HEK293 (cell line): ENCODE results near the gene HDDC3.

ENCODE experiments used
- SCRT2 ChIP-seq: fragments of 450-650 bp; formaldehyde crosslinking; IDR thresholded peaks from 2 replicates; pipeline ENCODE4 v1.5.1; 2016; ENCODE audit warnings: missing biosample characterization, missing genetic modification characterization
- SP7 ChIP-seq: fragments of 450-650 bp; formaldehyde crosslinking; IDR thresholded peaks from 2 replicates; pipeline ENCODE4 v1.5.1; 2016; ENCODE audit warnings: missing biosample characterization, missing genetic modification characterization
- WT1 ChIP-seq: fragments of 450-650 bp; formaldehyde crosslinking; IDR thresholded peaks from 2 replicates; pipeline ENCODE4 v1.5.1; 2016; ENCODE audit warnings: missing biosample characterization, missing genetic modification characterization
- YY1 ChIP-seq: fragments of 450-650 bp; formaldehyde crosslinking; IDR thresholded peaks from 2 replicates; pipeline ENCODE4 v1.5.1; 2018; ENCODE audit warnings: missing biosample characterization, missing genetic modification characterization
- ZBTB17 ChIP-seq: fragments of 450-650 bp; formaldehyde crosslinking; IDR thresholded peaks from 2 replicates; pipeline ENCODE4 v1.5.1; 2016; ENCODE audit warnings: missing biosample characterization, missing genetic modification characterization
- ZFP3 ChIP-seq: fragments of 450-650 bp; formaldehyde crosslinking; IDR thresholded peaks from 2 replicates; pipeline ENCODE4 v1.5.1; 2016; ENCODE audit warnings: low read depth, missing biosample characterization, missing genetic modification characterization
- ZFP37 ChIP-seq: fragments of 450-650 bp; formaldehyde crosslinking; IDR thresholded peaks from 2 replicates; pipeline ENCODE4 v1.5.1; 2016; ENCODE audit warnings: missing biosample characterization, missing genetic modification characterization
- ZIC2 ChIP-seq: fragments of 450-650 bp; formaldehyde crosslinking; IDR thresholded peaks from 2 replicates; pipeline ENCODE4 v1.5.1; 2016; ENCODE audit warnings: missing biosample characterization, missing genetic modification characterization
- ZNF114 ChIP-seq: fragments of 450-650 bp; formaldehyde crosslinking; IDR thresholded peaks from 2 replicates; pipeline ENCODE4 v1.5.0; 2017; ENCODE audit warnings: missing biosample characterization, missing genetic modification characterization
- ZNF132 ChIP-seq: fragments of 450-650 bp; formaldehyde crosslinking; IDR thresholded peaks from 2 replicates; pipeline ENCODE4 v1.5.1; 2017; ENCODE audit warnings: missing biosample characterization, missing genetic modification characterization, borderline replicate concordance
- ZNF133 ChIP-seq: fragments of 450-650 bp; formaldehyde crosslinking; IDR thresholded peaks from 2 replicates; pipeline ENCODE4 v1.5.1; 2016; ENCODE audit warnings: missing biosample characterization, missing genetic modification characterization
- ZNF16 ChIP-seq: fragments of 450-650 bp; formaldehyde crosslinking; IDR thresholded peaks from 2 replicates; pipeline ENCODE4 v1.5.1; 2016; ENCODE audit warnings: low read depth, missing biosample characterization, missing genetic modification characterization
- ZNF184 ChIP-seq: fragments of 450-650 bp; IDR thresholded peaks from 2 replicates; pipeline ENCODE4 v1.5.1; 2018; ENCODE audit warnings: missing biosample characterization, mild to moderate bottlenecking, missing genetic modification characterization
- ZNF223 ChIP-seq: fragments of 450-650 bp; formaldehyde crosslinking; IDR thresholded peaks from 2 replicates; pipeline ENCODE4 v1.5.1; 2016; ENCODE audit warnings: missing biosample characterization, missing genetic modification characterization
- ZNF341 ChIP-seq: fragments of 450-650 bp; formaldehyde crosslinking; IDR thresholded peaks from 2 replicates; pipeline ENCODE4; 2016; ENCODE audit warnings: low read depth, missing biosample characterization, missing genetic modification characterization
- ZNF350 ChIP-seq: fragments of 450-650 bp; formaldehyde crosslinking; IDR thresholded peaks from 2 replicates; pipeline ENCODE4 v1.5.0; 2017; ENCODE audit warnings: missing biosample characterization, mild to moderate bottlenecking, missing genetic modification characterization
- ZNF37A ChIP-seq: fragments of 450-650 bp; IDR thresholded peaks from 2 replicates; pipeline ENCODE4 v1.5.1; 2018; ENCODE audit warnings: missing biosample characterization, missing genetic modification characterization
- ZNF48 ChIP-seq: fragments of 450-650 bp; formaldehyde crosslinking; IDR thresholded peaks from 2 replicates; pipeline ENCODE4 v1.5.1; 2016; ENCODE audit warnings: missing biosample characterization, missing genetic modification characterization
- ZNF501 ChIP-seq: fragments of 450-650 bp; formaldehyde crosslinking; IDR thresholded peaks from 2 replicates; pipeline ENCODE4 v1.5.1; 2016; ENCODE audit warnings: missing biosample characterization, missing genetic modification characterization
- ZNF529 ChIP-seq: fragments of 450-650 bp; formaldehyde crosslinking; IDR thresholded peaks from 2 replicates; pipeline ENCODE4 v1.5.1; 2017; ENCODE audit warnings: missing genetic modification characterization, missing biosample characterization; ENCODE audit not compliant: insufficient replicate concordance
- ZNF555 ChIP-seq: fragments of 450-650 bp; formaldehyde crosslinking; conservative IDR thresholded peaks from 2 replicates; pipeline ENCODE4 v1.5.1; 2017; ENCODE audit warnings: missing biosample characterization, mild to moderate bottlenecking, missing genetic modification characterization, inconsistent platforms
- ZNF600 ChIP-seq: fragments of 450-650 bp; formaldehyde crosslinking; IDR thresholded peaks from 2 replicates; pipeline ENCODE4 v1.5.1; 2016; ENCODE audit warnings: missing biosample characterization, missing genetic modification characterization
- ZNF623 ChIP-seq: fragments of 450-650 bp; formaldehyde crosslinking; IDR thresholded peaks from 2 replicates; pipeline ENCODE4 v1.5.1; 2016; ENCODE audit warnings: missing biosample characterization, missing genetic modification characterization
- ZNF624 ChIP-seq: fragments of 450-650 bp; formaldehyde crosslinking; IDR thresholded peaks from 2 replicates; pipeline ENCODE4 v1.5.1; 2017; ENCODE audit warnings: missing biosample characterization, missing genetic modification characterization
- ZNF629 ChIP-seq: fragments of 450-650 bp; formaldehyde crosslinking; IDR thresholded peaks from 2 replicates; pipeline ENCODE4 v1.5.1; 2017; ENCODE audit warnings: missing biosample characterization, missing genetic modification characterization
- ZNF660 ChIP-seq: fragments of 450-650 bp; IDR thresholded peaks from 2 replicates; pipeline ENCODE4 v1.5.1; 2018; ENCODE audit warnings: missing biosample characterization, mild to moderate bottlenecking, missing genetic modification characterization
- ZNF768 ChIP-seq: fragments of 450-650 bp; formaldehyde crosslinking; IDR thresholded peaks from 2 replicates; pipeline ENCODE4 v1.5.1; 2018; ENCODE audit warnings: missing biosample characterization, mild to moderate bottlenecking, missing genetic modification characterization
- TF ChIP-seq, protein P1 (sequence below): fragments of 450-650 bp; formaldehyde crosslinking; IDR thresholded peaks from 2 replicates; pipeline ENCODE4 v1.5.1; 2016; ENCODE audit warnings: missing biosample characterization, missing genetic modification characterization
- TF ChIP-seq, protein P2 (sequence below): fragments of 450-650 bp; formaldehyde crosslinking; IDR thresholded peaks from 2 replicates; pipeline ENCODE4 v1.5.1; 2017; ENCODE audit warnings: missing biosample characterization, missing genetic modification characterization
- TF ChIP-seq, protein P3 (sequence below): fragments of 450-650 bp; formaldehyde crosslinking; IDR thresholded peaks from 2 replicates; pipeline ENCODE4 v1.5.1; 2016; ENCODE audit warnings: missing biosample characterization, missing genetic modification characterization
- TF ChIP-seq, protein P4 (sequence below): fragments of 450-650 bp; IDR thresholded peaks from 2 replicates; pipeline ENCODE4 v1.5.1; 2018; ENCODE audit warnings: missing biosample characterization, missing genetic modification characterization
- TF ChIP-seq, protein P5 (sequence below): fragments of 450-650 bp; formaldehyde crosslinking; IDR thresholded peaks from 2 replicates; pipeline ENCODE4 v1.5.1; 2016; ENCODE audit warnings: missing biosample characterization, missing genetic modification characterization

Gene HDDC3

GRCh38 chr15:90931828-90932659 lies at the start of gene HDDC3 (continued):
- TF ChIP-seq, protein P1, sequence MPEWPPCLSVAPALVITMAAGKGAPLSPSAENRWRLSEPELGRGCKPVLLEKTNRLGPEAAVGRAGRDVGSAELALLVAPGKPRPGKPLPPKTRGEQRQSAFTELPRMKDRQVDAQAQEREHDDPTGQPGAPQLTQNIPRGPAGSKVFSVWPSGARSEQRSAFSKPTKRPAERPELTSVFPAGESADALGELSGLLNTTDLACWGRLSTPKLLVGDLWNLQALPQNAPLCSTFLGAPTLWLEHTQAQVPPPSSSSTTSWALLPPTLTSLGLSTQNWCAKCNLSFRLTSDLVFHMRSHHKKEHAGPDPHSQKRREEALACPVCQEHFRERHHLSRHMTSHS = no peak
- no peak for TF ChIP-seq ZNF114
- peak; percentile 91 for TF ChIP-seq ZNF501
- TF ChIP-seq ZNF133 (tag by site-specific recombination) = no peak
- no peak for TF ChIP-seq ZNF37A (tag by site-specific recombination)
- no peak for TF ChIP-seq ZNF48 (tag by site-specific recombination)
- TF ChIP-seq ZBTB17 (tag by site-specific recombination) = peak; percentile 84
- TF ChIP-seq ZNF623 (tag by site-specific recombination) = no peak
- peak; percentile 87 for TF ChIP-seq ZFP37 (tag by site-specific recombination)
- no peak for TF ChIP-seq ZNF132 (tag by site-specific recombination)
- TF ChIP-seq ZNF350 (tag by site-specific recombination) = no peak
- 0 out of 2 replicates have a peak, but pooled peaks have one; percentile 53 for TF ChIP-seq YY1 (tag by site-specific recombination)
- peak; percentile 21 for TF ChIP-seq ZIC2
- TF ChIP-seq ZNF555 (tag by site-specific recombination) = no peak
- TF ChIP-seq SCRT2 = peak; percentile 80
- TF ChIP-seq ZNF184 = no peak
- TF ChIP-seq, protein P2, sequence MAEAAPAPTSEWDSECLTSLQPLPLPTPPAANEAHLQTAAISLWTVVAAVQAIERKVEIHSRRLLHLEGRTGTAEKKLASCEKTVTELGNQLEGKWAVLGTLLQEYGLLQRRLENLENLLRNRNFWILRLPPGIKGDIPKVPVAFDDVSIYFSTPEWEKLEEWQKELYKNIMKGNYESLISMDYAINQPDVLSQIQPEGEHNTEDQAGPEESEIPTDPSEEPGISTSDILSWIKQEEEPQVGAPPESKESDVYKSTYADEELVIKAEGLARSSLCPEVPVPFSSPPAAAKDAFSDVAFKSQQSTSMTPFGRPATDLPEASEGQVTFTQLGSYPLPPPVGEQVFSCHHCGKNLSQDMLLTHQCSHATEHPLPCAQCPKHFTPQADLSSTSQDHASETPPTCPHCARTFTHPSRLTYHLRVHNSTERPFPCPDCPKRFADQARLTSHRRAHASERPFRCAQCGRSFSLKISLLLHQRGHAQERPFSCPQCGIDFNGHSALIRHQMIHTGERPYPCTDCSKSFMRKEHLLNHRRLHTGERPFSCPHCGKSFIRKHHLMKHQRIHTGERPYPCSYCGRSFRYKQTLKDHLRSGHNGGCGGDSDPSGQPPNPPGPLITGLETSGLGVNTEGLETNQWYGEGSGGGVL (tag by site-specific recombination) = no peak
- no peak for TF ChIP-seq ZFP3 (tag by site-specific recombination)
- peak; percentile 100 for TF ChIP-seq ZNF600
- no peak for TF ChIP-seq ZNF223 (tag by site-specific recombination)
- no peak for TF ChIP-seq ZNF768
- peak; percentile 49 for TF ChIP-seq ZNF629 (tag by site-specific recombination)
- peak; percentile 23; the same call in 1 of the 2 replicates for TF ChIP-seq WT1
- peak; percentile 60 for TF ChIP-seq SP7 (tag by site-specific recombination)
- TF ChIP-seq, protein P3, sequence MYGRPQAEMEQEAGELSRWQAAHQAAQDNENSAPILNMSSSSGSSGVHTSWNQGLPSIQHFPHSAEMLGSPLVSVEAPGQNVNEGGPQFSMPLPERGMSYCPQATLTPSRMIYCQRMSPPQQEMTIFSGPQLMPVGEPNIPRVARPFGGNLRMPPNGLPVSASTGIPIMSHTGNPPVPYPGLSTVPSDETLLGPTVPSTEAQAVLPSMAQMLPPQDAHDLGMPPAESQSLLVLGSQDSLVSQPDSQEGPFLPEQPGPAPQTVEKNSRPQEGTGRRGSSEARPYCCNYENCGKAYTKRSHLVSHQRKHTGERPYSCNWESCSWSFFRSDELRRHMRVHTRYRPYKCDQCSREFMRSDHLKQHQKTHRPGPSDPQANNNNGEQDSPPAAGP = peak; percentile 50
- peak; percentile 94 for TF ChIP-seq ZNF660 (tag by site-specific recombination)
- TF ChIP-seq ZNF624 (tag by site-specific recombination) = 0 out of 2 replicates have a peak, but pooled peaks have one; percentile 27
- no peak for TF ChIP-seq ZNF16
- TF ChIP-seq ZNF529 = no peak
- TF ChIP-seq, protein P4, sequence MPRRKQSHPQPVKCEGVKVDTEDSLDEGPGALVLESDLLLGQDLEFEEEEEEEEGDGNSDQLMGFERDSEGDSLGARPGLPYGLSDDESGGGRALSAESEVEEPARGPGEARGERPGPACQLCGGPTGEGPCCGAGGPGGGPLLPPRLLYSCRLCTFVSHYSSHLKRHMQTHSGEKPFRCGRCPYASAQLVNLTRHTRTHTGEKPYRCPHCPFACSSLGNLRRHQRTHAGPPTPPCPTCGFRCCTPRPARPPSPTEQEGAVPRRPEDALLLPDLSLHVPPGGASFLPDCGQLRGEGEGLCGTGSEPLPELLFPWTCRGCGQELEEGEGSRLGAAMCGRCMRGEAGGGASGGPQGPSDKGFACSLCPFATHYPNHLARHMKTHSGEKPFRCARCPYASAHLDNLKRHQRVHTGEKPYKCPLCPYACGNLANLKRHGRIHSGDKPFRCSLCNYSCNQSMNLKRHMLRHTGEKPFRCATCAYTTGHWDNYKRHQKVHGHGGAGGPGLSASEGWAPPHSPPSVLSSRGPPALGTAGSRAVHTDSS (tag by site-specific recombination) = no peak
- TF ChIP-seq ZNF341 (tag by site-specific recombination) = 0 out of 2 replicates have a peak, but pooled peaks have one; percentile 10
- TF ChIP-seq, protein P5, sequence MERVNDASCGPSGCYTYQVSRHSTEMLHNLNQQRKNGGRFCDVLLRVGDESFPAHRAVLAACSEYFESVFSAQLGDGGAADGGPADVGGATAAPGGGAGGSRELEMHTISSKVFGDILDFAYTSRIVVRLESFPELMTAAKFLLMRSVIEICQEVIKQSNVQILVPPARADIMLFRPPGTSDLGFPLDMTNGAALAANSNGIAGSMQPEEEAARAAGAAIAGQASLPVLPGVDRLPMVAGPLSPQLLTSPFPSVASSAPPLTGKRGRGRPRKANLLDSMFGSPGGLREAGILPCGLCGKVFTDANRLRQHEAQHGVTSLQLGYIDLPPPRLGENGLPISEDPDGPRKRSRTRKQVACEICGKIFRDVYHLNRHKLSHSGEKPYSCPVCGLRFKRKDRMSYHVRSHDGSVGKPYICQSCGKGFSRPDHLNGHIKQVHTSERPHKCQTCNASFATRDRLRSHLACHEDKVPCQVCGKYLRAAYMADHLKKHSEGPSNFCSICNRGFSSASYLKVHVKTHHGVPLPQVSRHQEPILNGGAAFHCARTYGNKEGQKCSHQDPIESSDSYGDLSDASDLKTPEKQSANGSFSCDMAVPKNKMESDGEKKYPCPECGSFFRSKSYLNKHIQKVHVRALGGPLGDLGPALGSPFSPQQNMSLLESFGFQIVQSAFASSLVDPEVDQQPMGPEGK (tag by site-specific recombination) = peak; percentile 74
